HEK293 (cell line): ENCODE measurements around the gene FANK1.

Experiments used
- CTCF ChIA-PET: fragments of 350-600 bp; formaldehyde crosslinking; extraction: SDS; loops from one replicate; lab custom pipeline; 2021; ENCODE audit warnings: antibody characterized with exemption; lab: Yijun Ruan, JAX
- POLR2A ChIA-PET: fragments of 300-600 bp; formaldehyde crosslinking; extraction: SDS; loops from one replicate; lab custom pipeline; 2020; ENCODE audit warnings: antibody characterized with exemption, inconsistent platforms; lab: Yijun Ruan, JAX
- H3K27ac ChIP-seq: fragments of 200-500 bp; sonication (Bioruptor generic); 2 replicates; pipeline ENCODE4 v1.5.1; 2014; ENCODE audit warnings: low read depth, low read length, control low read depth, inconsistent platforms; ENCODE audit errors: extremely low read depth
- H3K36me3 ChIP-seq, 2 experiments: fragments of 200-500 bp in 1 of 2; sonication (Bioruptor generic) in 1 of 2; 1 replicate in 1 of 2; 2 replicates in 1 of 2; pipeline ENCODE4 v1.5.1; 2014 to 2017; ENCODE audit warnings: inconsistent platforms in 2 of 2, low read length in 2 of 2; ENCODE audit not compliant: control insufficient read depth in 2 of 2, insufficient read depth in 1 of 2
- H3K4me1 ChIP-seq: fragments of 200-500 bp; sonication (Bioruptor generic); 2 replicates; pipeline ENCODE4 v1.5.1; 2014; ENCODE audit warnings: mild to moderate bottlenecking, low read length, inconsistent platforms; ENCODE audit not compliant: control insufficient read depth, insufficient read depth
- H3K4me3 ChIP-seq: 2 replicates; pipeline ENCODE4 v1.5.1; 2011; ENCODE audit warnings: low read depth, mild to moderate bottlenecking, control low read depth, low read length, moderate library complexity
- H3K9me3 ChIP-seq: fragments of 200-500 bp; sonication (Bioruptor generic); 2 replicates; pipeline ENCODE4 v1.5.1; 2014; ENCODE audit warnings: low read depth, low read length, inconsistent platforms; ENCODE audit not compliant: control insufficient read depth, insufficient read depth
- SALL2 ChIP-seq: fragments of 450-650 bp; formaldehyde crosslinking; IDR thresholded peaks from 2 replicates; pipeline ENCODE4 v1.5.0; 2017; ENCODE audit warnings: missing biosample characterization, mild to moderate bottlenecking, missing genetic modification characterization, borderline replicate concordance
- SCRT2 ChIP-seq: fragments of 450-650 bp; formaldehyde crosslinking; IDR thresholded peaks from 2 replicates; pipeline ENCODE4 v1.5.1; 2016; ENCODE audit warnings: missing biosample characterization, missing genetic modification characterization
- SETDB1 ChIP-seq: IDR thresholded peaks from one replicate; pipeline ENCODE4 v1.6.1; 2017; ENCODE audit warnings: mild to moderate bottlenecking, low read length, moderate library complexity, mixed read lengths; ENCODE audit not compliant: insufficient read length
- SP2 ChIP-seq: fragments of 450-650 bp; formaldehyde crosslinking; IDR thresholded peaks from 2 replicates; pipeline ENCODE4 v1.5.1; 2016; ENCODE audit warnings: missing biosample characterization, missing genetic modification characterization
- WT1 ChIP-seq: fragments of 450-650 bp; formaldehyde crosslinking; IDR thresholded peaks from 2 replicates; pipeline ENCODE4 v1.5.1; 2016; ENCODE audit warnings: missing biosample characterization, missing genetic modification characterization
- ZFP3 ChIP-seq: fragments of 450-650 bp; formaldehyde crosslinking; IDR thresholded peaks from 2 replicates; pipeline ENCODE4 v1.5.1; 2016; ENCODE audit warnings: low read depth, missing biosample characterization, missing genetic modification characterization
- ZFP69B ChIP-seq: fragments of 450-650 bp; formaldehyde crosslinking; IDR thresholded peaks from 2 replicates; pipeline ENCODE4 v1.5.1; 2016; ENCODE audit warnings: missing biosample characterization, missing genetic modification characterization
- ZNF169 ChIP-seq: fragments of 450-650 bp; formaldehyde crosslinking; IDR thresholded peaks from 2 replicates; pipeline ENCODE4 v1.5.1; 2016; ENCODE audit warnings: missing biosample characterization, missing genetic modification characterization
- ZNF24 ChIP-seq: fragments of 450-650 bp; formaldehyde crosslinking; IDR thresholded peaks from 2 replicates; pipeline ENCODE4 v1.5.1; 2016; ENCODE audit warnings: missing biosample characterization, missing genetic modification characterization
- ZNF292 ChIP-seq: fragments of 450-650 bp; formaldehyde crosslinking; IDR thresholded peaks from 2 replicates; pipeline ENCODE4 v1.5.1; 2016; ENCODE audit warnings: low read depth, missing biosample characterization, missing genetic modification characterization, borderline replicate concordance
- ZNF311 ChIP-seq: fragments of 450-650 bp; formaldehyde crosslinking; IDR thresholded peaks from 2 replicates; pipeline ENCODE4 v1.5.1; 2017; ENCODE audit warnings: missing biosample characterization, missing genetic modification characterization, borderline replicate concordance
- ZNF324 ChIP-seq: fragments of 450-650 bp; formaldehyde crosslinking; IDR thresholded peaks from 2 replicates; pipeline ENCODE4 v1.5.1; 2016; ENCODE audit warnings: missing biosample characterization, missing genetic modification characterization
- ZNF391 ChIP-seq: fragments of 450-650 bp; formaldehyde crosslinking; IDR thresholded peaks from 2 replicates; pipeline ENCODE4 v1.5.1; 2016; ENCODE audit warnings: low read depth, missing biosample characterization, missing genetic modification characterization, borderline replicate concordance
- ZNF510 ChIP-seq: fragments of 450-650 bp; formaldehyde crosslinking; IDR thresholded peaks from 2 replicates; pipeline ENCODE4 v1.5.1; 2018; ENCODE audit warnings: mild to moderate bottlenecking, missing genetic modification characterization, missing biosample characterization; ENCODE audit not compliant: insufficient replicate concordance
- ZNF530 ChIP-seq: fragments of 450-650 bp; formaldehyde crosslinking; IDR thresholded peaks from 2 replicates; pipeline ENCODE4 v1.5.1; 2016; ENCODE audit warnings: low read depth, missing biosample characterization, missing genetic modification characterization
- ZNF548 ChIP-seq: fragments of 450-650 bp; formaldehyde crosslinking; IDR thresholded peaks from 2 replicates; pipeline ENCODE4 v1.5.1; 2016; ENCODE audit warnings: missing biosample characterization, missing genetic modification characterization
- ZNF571 ChIP-seq: fragments of 450-650 bp; formaldehyde crosslinking; IDR thresholded peaks from 2 replicates; pipeline ENCODE4 v1.5.0; 2017; ENCODE audit warnings: missing biosample characterization, missing genetic modification characterization
- ZNF596 ChIP-seq: fragments of 450-650 bp; IDR thresholded peaks from 2 replicates; pipeline ENCODE4 v1.5.0; 2018; ENCODE audit warnings: missing biosample characterization, mild to moderate bottlenecking, missing genetic modification characterization, moderate library complexity
- ZNF610 ChIP-seq: fragments of 450-650 bp; formaldehyde crosslinking; IDR thresholded peaks from 2 replicates; pipeline ENCODE4 v1.5.1; 2016; ENCODE audit warnings: missing biosample characterization, missing genetic modification characterization, borderline replicate concordance
- ZNF626 ChIP-seq: fragments of 450-650 bp; sonication (Bioruptor Pico); formaldehyde crosslinking; IDR thresholded peaks from 2 replicates; pipeline ENCODE4 v1.5.1; 2018; ENCODE audit warnings: missing biosample characterization, missing genetic modification characterization, inconsistent platforms
- TF ChIP-seq, protein P1 (sequence below): fragments of 450-650 bp; formaldehyde crosslinking; IDR thresholded peaks from 2 replicates; pipeline ENCODE4 v1.5.1; 2017; ENCODE audit warnings: missing biosample characterization, missing genetic modification characterization
- TF ChIP-seq, protein P2 (sequence below): fragments of 450-650 bp; formaldehyde crosslinking; IDR thresholded peaks from 2 replicates; pipeline ENCODE4 v1.5.1; 2016; ENCODE audit warnings: missing biosample characterization, missing genetic modification characterization
- TF ChIP-seq, protein P3 (sequence below): fragments of 450-650 bp; formaldehyde crosslinking; optimal IDR thresholded peaks from 2 replicates; pipeline ENCODE3; 2016; ENCODE audit warnings: missing biosample characterization, mild to moderate bottlenecking, missing genetic modification characterization

FANK1 gene

DNA sequence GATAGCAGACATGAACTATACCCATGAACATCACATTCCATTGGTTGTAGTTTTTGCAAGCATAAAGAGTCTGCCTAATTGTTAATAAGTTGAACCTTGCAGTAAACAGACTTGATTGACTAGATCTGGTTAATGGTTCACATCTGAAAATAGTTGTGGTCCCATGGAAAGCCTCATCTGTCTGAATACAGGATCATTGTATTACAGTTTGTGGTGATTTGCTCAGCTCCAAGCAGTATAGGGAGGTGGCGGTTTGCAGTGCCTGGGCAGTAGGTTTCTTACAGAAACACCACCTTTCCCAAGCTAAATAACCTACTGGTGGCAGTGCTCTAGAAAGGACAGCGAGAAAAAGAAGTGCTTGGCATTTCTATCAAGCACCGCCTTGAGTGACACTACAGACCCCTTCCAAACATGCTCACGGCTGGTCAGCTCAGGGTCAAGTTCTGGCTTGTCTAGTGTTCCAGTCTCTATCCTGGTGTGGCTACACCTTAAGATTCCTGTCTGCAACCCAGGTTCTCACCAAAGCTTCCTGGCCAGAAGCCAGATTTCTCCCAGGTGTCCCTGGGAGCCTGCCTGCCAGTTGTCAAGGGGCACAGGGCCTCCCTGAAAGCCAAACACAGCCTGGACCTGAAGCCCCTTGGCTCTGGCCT, 119.9 kb downstream of the FANK1 start:
- CTCF ChIA-PET, result no interaction called here
- POLR2A ChIA-PET, result no interaction called here
- TF ChIP-seq SETDB1 (no peak), WT1 (tag by site-specific recombination) (no peak), ZNF510 (tag by site-specific recombination) (no peak), ZFP3 (tag by site-specific recombination) (no peak), ZNF324 (no peak)
- TF ChIP-seq, protein P1, sequence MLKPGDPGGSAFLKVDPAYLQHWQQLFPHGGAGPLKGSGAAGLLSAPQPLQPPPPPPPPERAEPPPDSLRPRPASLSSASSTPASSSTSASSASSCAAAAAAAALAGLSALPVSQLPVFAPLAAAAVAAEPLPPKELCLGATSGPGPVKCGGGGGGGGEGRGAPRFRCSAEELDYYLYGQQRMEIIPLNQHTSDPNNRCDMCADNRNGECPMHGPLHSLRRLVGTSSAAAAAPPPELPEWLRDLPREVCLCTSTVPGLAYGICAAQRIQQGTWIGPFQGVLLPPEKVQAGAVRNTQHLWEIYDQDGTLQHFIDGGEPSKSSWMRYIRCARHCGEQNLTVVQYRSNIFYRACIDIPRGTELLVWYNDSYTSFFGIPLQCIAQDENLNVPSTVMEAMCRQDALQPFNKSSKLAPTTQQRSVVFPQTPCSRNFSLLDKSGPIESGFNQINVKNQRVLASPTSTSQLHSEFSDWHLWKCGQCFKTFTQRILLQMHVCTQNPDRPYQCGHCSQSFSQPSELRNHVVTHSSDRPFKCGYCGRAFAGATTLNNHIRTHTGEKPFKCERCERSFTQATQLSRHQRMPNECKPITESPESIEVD (tag by site-specific recombination), result no peak
- TF ChIP-seq, protein P2, sequence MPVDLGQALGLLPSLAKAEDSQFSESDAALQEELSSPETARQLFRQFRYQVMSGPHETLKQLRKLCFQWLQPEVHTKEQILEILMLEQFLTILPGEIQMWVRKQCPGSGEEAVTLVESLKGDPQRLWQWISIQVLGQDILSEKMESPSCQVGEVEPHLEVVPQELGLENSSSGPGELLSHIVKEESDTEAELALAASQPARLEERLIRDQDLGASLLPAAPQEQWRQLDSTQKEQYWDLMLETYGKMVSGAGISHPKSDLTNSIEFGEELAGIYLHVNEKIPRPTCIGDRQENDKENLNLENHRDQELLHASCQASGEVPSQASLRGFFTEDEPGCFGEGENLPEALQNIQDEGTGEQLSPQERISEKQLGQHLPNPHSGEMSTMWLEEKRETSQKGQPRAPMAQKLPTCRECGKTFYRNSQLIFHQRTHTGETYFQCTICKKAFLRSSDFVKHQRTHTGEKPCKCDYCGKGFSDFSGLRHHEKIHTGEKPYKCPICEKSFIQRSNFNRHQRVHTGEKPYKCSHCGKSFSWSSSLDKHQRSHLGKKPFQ (tag by site-specific recombination), result no peak

DNA sequence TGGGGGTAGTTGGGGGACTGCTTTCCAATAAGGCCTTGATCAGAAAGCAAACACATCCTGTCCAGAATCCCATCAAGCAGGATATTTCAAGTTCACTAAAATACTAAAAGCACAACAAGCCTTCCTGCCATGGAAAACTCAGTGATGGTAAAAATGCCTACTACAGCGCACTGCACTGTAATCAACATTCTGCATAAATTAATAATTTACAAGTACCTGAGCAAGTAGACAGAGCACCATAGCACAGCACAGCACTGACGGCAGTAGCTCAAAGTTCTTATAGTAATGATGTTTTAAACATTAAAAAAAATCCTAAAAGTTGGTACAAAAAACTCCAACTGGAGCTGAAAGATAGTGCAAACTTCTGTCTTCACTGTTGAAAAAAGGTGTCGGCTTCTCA, 120.5 kb downstream of the FANK1 start:
- no peak overlapping the region for H3K27ac ChIP-seq
- ChIA-PET CTCF (no interaction called here), POLR2A (no interaction called here)
- no peaks in the 10 kb centered on the region for H3K36me3 ChIP-seq
- no peaks in the 10 kb centered on the region for H3K9me3 ChIP-seq
- no peak overlapping the region for H3K4me3 ChIP-seq
- no peak for TF ChIP-seq ZNF24 (tag by site-specific recombination)
- no peak for TF ChIP-seq ZNF292 (tag by site-specific recombination)
- no peak for TF ChIP-seq SALL2 (tag by site-specific recombination)
- no peak for TF ChIP-seq ZNF530
- TF ChIP-seq SP2, result no peak
- TF ChIP-seq ZNF391 (tag by site-specific recombination), result no peak
- no peak for TF ChIP-seq ZNF169
- no peak for TF ChIP-seq ZNF626
- TF ChIP-seq, protein P3, sequence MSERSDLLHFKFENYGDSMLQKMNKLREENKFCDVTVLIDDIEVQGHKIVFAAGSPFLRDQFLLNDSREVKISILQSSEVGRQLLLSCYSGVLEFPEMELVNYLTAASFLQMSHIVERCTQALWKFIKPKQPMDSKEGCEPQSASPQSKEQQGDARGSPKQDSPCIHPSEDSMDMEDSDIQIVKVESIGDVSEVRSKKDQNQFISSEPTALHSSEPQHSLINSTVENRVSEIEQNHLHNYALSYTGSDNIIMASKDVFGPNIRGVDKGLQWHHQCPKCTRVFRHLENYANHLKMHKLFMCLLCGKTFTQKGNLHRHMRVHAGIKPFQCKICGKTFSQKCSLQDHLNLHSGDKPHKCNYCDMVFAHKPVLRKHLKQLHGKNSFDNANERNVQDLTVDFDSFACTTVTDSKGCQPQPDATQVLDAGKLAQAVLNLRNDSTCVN (tag by site-specific recombination), result no peak
- TF ChIP-seq ZNF610 (tag by site-specific recombination), result no peak
- TF ChIP-seq SCRT2 (tag by site-specific recombination), result no peak
- no peak for TF ChIP-seq ZNF596 (tag by site-specific recombination)
- no peak for TF ChIP-seq ZNF548 (tag by site-specific recombination)
- TF ChIP-seq, protein P2 (tag by site-specific recombination), result no peak
- no peak for TF ChIP-seq ZNF571 (tag by site-specific recombination)
- TF ChIP-seq ZNF311 (tag by site-specific recombination), result no peak
- TF ChIP-seq ZFP69B, result no peak
- H3K4me1 ChIP-seq, result no peaks in the 10 kb centered on the region; the same call in 1 of the 2 replicates

More for the DNA sequence above, 119.9 kb downstream of the FANK1 start:
- Histone ChIP-seq H3K4me1 (no peaks in the 10 kb centered on the region; the same call in 1 of the 2 replicates), H3K36me3 (no peaks in the 10 kb centered on the region), H3K27ac (no peak overlapping the region), H3K9me3 (no peaks in the 10 kb centered on the region), H3K4me3 (no peak overlapping the region)
